ENCODE results near the gene HSPBAP1.

DNA sequence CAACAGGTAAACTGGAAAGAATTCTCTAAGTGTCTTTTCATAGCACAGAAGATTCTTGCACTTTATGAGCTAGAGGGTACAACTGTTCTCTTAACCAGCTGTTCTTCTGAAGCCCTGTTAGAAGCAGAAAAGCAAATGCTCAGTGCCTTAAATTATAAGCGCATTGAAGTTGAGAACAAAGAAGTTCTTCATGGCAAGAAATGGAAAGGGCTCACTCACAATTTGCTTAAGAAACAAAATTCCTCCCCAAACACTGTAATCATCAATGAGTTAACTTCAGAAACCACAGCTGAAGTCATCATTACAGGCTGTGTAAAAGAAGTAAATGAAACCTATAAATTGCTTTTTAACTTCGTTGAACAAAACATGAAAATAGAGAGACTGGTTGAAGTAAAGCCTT lies 93.4 kb downstream of the HSPBAP1 start:
- TF ChIP-seq CTCF (IDR thresholded peaks at IDR 0.05), result no peak
- no peak for TF ChIP-seq POLR2AphosphoS5 (IDR thresholded peaks at IDR 0.05)

Measured in upper lobe of left lung (tissue), 4 donors.